Stimulated activated CD8-positive, alpha-beta memory T cell treated with anti-CD3 and anti-CD28 coated beads, Interleukin-7, amount 100 ng/mL, for 48 hours (primary cell): Measurements from ENCODE around the gene EML1.

Experiments used
- DNase-seq, 2 donors: peaks; one replicate each; pipeline ENCODE4 v3.0.0-alpha.2; 2020; ENCODE audit warnings: low read depth in 1 of 2; ENCODE audit errors: extremely low read depth in 1 of 2

The EML1 gene

DNA sequence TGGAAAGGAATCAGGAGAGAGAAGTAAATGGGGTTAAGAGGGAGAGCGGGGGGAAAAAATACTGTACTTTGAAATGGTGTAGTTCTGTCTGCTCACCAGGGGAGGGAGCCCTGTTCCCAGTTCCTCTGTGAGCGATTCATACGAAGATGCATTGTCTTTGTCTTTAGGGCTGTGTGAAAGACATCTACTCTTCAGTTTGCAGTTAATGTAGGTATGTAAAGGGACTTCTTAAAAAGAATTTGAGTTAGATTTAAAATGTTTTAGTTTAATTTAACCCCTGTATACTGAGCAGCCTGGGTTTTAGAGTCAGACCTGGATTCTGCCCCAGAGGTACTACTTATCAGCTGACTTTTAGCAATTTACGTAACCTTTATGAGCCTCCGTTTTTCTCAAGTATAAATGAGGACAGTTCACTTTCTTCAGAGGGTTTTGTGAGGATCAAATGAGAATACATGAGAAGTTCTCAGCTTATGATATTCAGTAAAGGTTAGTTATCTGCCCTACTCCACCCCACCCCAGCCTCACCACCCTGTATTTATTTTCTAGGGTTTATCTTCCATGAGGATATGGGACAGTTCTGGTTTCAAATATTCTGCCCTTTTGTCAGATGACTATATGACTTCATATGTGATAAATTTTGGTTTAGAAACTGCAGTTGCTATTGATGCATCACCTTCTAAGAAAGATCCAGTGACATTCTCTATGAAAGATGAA, 189.5 kb downstream of the EML1 start:
- DNase-seq, result no peak

GRCh38 chr14:99983251-99984015, 190.2 kb downstream of the EML1 start:
- no peak for DNase-seq

DNA sequence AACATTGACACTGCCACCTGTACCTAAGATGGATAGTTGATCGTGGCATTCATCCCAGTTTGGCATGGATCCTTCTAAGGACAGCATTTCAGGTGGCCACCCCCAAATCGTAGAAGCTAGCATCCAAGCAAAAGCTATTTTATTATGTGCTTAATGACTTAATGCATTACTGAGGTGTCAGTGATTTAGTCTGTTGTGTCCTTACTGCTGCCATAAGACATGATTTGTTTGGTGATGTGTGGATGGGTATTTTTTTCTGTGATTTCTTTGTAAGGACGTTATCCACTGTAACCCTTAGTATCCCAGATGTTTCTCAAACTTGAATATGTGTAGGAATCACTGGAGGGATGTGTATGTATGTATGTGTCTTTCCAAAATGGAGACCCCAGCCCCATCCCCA, 190.8 kb downstream of the EML1 start:
- no peak for DNase-seq

DNA sequence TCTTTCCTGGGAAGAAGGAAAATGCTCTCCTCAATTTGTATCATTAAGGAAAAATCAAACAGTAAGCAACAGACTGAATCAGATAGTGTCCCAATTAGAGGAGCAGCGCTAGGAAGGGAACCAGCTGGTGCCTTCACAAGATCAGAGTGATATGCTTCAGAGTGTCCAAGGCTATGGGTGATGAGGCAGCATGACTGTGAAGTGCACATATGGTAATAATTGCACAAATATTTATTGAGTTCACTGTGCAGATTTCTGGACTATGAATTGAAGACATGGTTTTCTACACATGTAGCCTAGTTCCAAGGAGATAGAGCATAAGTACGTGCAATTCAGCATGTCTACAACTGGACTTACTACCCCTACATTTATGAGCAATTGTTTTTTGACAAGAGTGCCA, 193.2 kb downstream of the EML1 start:
- no peak for DNase-seq

DNA sequence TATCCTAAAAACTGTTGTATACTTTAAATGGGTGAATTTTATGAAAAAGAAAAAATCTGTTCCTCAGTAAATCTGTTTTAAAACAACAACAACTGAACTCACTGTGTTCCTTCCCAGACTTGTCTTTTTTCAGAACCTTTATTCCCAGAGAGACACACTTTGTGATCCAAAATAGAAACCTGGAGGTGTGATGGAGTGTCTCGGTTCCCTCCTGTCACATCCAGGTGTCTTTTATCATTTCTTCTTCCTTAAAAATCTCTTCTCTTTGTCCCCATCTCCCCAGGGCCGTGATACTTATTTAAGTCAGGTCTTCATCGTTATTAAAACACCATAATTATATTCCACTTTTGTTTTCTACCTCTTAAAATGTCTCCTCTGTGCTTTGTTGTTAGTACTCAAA, 195.8 kb downstream of the EML1 start:
- DNase-seq, result no peak

DNA sequence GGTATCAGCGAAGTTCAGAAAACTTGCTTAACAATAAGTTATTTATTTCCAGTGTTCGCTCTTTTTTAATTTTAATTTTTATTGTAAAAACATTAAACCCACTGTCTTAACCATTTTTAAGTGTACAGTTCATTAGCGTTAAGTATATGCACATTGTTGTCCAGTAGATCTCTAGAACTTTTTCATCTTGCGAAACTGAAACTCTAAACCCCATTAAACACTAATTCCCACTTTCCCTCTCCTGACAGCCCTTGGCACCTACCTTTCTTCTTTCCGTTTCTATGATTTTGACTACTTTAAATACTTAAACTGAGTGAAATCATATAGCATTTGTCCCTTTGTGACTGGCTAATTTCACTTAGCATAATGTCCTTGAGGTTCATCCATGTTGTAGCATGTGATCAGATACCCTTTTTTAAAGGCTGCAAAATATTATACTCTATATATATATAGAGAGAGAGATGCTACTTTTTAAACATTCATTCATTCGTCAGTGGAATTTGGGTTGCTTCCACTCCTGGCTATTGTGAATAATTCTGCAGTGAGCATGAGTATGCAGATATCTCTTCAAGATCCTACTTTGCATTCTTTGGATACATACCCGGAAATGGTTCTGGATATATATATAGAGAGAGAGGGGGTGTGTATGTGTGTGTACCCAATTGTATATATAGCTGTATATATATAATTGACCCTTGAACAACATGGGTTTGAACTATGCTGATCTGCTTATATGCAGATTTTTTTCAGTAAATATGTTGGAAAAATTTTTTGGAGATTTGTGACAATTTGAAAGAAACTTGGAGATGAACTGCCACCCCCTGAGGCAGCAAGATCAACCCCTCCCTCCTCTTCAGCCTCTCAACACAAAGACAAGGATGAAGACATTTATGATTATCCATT, 197.3 kb downstream of the EML1 start:
- DNase-seq, result no peak

GRCh38 chr14:99991331-99991730, 198.1 kb downstream of the EML1 start:
- no peak for DNase-seq
